ENCODE results near the gene CERS1.
A peak's percentile ranks its signal among the peaks of the same experiment; 100 is the strongest.

CERS1 gene

GRCh38 chr19:18855647-18856384 lies 40.1 kb downstream of the CERS1 start:
- no peak for DNase-seq

DNA sequence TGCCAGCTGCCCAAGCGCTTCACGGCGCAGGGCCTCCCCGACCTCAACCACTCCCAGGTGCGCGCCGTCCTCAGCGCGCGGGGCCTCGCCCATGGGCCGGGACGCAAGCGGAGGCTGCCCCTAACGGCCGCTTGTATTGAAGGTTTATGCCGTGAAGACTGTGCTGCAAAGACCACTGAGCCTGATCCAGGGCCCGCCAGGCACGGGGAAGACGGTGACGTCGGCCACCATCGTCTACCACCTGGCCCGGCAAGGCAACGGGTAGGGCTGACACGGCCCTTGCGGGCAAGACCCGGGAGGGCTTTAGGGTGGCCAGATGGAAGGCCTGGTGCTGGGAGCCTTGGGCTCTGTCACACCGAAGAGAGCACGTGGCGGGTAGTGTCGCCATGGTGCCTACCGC lies 41.0 kb downstream of the CERS1 start:
- DNase-seq = no peak

DNA sequence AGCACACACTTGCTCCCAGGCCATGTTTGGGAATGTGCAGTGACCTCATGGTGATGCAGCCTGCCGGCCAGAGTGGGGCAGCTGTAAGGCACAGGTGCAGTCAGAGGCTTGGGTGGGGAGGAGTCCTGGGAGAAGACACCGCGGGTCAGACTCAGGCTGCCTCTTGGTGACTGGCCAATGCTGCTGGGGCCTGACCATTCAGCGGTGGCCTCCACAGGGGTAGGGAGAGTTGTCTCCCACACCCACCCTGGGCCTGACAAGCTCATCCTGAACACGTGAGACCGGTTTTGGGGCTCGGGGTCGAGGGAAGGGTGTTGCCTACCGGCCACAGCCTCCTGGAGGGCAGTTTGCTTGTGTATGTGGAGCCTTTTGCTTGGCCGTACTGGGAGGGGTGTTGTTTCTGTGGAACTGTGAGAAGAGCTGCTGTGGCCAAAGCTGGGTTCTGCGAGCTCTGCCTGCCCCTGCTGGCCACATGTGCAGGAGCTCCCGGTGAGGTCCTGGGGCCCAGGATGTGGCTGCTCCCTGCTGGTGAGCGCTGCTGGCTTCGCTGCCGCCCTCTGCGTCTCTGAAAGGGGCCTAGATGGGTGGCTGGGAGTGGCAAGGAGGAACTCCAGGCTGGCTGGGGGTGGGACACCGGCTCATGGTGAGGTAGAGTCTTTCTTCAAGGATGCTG lies 42.1 kb downstream of the CERS1 start:
- DNase-seq = no peak

- DNase-seq = no peak
These were observed 43.3 kb downstream of the CERS1 start for GRCh38 chr19:18852648-18853047.

GRCh38 chr19:18851673-18852325 lies 44.2 kb downstream of the CERS1 start:
- DNase-seq = no peak

- no peak for DNase-seq
These were observed 45.2 kb downstream of the CERS1 start for GRCh38 chr19:18850471-18851375.

GRCh38 chr19:18849838-18850400 lies 46.0 kb downstream of the CERS1 start:
- no peak for DNase-seq

DNA sequence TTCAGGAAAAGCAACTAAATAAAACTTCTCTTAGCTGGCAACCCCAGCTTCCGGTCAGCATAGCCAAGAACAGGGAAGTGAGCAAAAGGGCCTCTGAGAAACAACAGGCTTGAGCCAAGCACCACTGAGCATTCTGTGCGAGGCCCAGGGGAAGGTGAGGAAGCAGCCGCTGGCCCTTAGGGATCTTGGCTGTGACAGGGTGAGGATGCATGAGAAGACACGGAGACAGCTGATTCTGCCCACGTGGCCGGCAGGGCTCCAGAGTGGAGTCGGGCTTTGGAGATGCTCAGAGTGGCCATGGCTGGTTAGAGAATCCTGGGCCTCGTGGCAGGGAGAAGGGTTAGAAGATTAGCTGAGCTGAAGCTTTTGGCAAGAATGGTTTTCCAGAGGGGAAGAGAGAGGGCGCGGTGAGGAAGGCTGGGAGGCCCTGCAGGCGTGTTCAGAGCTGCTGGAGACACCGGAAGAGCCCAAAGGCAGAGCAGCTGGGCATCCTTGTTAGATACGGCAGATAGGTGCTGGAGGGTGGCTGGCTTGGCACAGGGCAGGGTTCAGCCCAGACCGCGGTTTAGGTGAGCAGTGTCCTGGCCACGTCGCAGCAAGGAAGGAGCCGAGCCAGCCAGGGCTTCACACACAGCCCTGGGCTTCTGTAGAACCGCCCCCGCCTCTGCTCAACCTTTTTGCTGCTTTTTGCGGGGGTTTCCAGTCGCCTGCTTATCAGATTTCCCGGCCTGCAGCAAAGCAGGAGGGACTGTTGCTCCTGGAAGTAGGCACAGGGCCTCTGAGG lies 46.9 kb downstream of the CERS1 start:
- no peak for DNase-seq

DNA sequence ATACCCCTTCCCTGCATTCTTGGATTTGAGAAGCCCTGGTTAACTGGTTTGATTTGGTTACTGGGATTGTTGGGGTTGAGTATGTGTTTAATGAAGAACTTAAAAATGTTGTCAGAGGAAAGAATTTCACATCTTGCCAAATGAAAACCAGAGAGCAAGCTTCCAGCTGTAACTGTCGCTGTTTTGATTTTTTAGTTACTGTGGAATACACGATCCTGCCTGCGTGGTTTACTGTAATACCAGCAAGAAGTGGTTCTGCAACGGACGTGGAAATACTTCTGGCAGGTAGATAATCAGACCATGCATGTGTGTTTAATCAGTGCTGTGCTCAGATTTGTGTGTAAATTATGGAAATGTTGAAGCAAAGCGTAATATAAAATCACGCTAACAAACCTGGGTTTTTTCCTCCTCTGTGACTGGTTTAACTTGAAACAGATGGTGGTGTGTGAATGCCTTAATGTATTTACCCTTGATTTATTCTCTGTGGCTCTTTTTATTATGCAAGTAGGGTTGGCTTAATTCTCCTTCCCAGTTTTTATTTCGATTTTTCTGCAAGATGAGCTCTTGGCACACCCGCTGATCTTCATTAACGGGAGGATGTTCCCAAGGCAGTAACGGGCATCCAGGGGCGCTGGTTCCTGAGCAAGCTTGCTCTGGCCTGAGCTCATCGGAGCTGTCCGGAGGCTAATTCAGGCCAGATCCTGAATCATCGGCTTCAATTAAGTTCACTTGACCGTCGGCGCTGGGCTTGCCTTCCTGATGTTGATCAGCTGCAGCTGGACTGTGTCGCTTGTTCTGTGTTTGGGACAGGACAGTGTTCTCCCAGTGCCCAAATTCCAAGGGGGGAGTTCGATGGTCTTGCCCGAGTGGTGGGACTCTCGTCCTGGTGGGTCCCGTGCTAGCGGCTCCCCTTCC lies 48.2 kb downstream of the CERS1 start:
- DNase-seq = no peak

- peak; percentile 79 for DNase-seq
These were observed 49.0 kb downstream of the CERS1 start for GRCh38 chr19:18846862-18847548.

- DNase-seq = no peak
These were observed 50.0 kb downstream of the CERS1 start for GRCh38 chr19:18845961-18846360.

GRCh38 chr19:18844806-18845329 lies 51.1 kb downstream of the CERS1 start:
- DNase-seq = no peak

DNA sequence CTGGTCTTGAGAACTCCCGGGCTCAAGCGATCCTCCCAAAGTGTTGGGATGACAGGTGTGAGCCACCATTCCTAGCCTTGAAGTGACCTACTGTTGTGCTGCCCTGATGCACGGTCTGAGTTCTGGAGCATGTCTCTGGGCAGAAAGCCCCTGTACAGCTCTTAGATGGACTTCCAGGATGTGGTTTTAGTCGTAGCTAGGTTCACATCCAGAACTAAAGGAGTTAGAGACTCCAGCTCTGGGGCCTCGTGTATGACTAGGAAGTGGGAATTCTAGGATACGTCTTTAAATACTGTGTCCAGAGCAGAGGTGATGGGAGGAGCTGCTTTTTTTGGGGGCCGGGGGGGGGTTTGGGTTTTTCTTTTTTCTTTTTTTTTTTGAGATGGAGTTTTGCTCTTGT lies 52.0 kb downstream of the CERS1 start:
- DNase-seq = no peak

DNA sequence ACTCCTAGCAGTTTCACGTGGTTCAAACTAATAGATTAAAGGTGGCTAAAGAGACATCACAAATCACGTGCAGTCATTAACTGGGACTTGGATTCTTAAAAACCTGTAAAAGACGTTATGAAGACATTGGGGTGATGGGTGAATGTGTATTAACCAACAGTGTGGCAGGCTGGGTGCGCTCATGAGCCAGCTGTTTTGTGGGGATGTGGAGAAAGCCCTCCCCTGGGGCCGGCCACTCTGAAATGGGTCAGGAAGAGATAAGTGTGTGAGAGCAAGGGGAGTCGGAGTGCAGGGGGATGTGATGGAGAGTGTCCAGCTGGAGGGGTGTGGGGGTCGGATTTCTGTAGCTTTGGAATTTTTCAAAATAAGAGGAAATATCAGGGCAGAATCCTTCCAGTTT lies 53.8 kb downstream of the CERS1 start:
- DNase-seq = no peak

GRCh38 chr19:18841400-18841799 lies 54.6 kb downstream of the CERS1 start:
- no peak for DNase-seq

DNA sequence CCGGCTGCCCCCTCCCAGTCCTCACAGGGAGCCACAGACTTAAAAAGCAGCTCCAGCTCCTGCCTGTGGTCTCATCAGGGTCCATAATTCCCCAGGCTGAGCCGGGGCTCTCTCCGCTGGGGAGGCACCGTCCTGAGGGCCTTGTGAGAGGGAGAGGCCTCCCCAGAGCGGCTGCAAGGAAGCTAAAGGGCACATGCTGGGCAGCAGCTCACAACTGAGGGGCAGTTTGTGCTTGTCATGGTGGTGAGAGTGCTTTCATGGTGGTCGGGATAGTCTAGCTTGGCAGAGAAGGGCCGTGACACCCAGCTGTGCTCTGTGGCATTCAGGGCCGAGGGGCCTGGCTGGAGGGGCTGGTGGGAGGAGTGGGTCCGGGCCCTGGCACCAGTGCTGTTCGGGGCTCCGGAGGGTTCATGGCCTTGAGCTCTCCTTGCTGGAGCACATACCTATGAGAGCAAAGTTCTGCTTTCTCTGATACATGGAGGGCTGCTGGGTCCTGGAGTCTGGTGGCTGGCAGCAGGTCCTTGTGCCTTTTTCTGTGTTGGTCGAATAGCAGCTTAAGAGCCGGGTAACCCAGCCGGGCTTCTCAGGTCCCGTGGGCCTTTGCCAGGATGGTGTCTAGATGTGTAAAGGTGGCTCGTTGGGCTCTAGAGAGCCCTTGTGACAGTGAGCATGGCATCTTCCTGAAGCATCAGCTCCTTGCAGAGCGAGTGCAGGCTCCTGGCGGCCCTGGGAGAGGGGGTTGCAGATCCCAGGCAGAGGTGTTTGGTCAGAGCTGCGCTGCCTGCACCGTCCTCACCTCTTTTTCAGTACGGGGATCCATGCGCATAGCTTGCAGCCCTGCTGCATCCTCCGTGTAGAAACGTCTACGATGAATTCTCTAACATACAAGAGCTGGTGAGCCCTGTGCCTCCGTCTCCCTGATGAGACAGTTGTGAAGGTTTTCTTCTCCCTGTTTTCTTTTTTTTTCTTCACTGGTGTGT lies 55.4 kb downstream of the CERS1 start:
- no peak for DNase-seq

DNA sequence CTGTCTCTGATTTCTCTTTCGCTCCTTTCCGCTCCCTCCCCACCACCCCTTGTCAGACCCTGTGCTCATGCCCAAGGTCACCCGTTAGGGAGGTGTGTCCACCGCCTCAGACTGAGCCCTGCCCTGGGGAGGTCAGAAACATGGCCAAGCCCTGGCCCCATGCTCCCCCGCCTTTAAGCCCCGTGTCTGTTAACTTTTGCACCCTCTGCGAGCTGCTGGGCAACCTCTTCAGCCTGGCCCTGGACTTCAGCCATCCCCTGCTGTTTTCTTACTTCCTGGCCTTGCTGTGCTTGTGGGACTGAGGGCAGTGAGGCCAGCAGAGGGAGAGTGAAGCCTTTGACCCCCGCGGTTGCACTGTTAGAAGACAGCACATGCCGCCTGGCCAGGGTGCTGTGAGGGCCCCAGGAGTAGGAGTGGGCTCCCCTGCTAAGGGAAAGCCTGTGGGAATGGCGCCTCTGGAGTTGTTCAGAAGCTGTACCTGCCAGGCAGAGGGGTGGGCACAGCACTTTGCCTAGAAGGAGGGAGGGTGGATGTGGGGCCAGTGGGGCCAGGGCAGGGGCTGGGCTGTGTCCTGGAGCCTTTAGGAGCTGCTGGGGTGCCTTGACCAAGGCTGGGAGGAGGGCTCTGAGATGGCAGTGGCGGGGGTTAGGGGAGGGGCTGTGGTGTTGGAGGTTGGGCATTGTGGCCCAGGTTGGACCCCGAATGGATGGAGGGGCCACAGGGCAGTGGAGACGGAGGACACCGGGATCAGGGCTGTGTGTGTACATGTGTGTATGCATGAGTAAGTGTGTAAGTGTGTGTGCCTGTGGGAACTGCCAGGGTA lies 56.3 kb downstream of the CERS1 start:
- no peak for DNase-seq

GRCh38 chr19:18834644-18834984 lies 61.3 kb downstream of the CERS1 start:
- no peak for DNase-seq
